Stimulated activated CD4-positive, alpha-beta T cell treated with anti-CD3 and anti-CD28 coated beads, TNF-alpha, amount 100 ng/mL, for 48 hours (primary cell): ENCODE results near the gene KCTD10.

Experiments used
- DNase-seq, 3 donors: peaks; one replicate each; pipeline ENCODE4 v3.0.0-alpha.2; 2020; ENCODE audit warnings: low read depth in 3 of 3

Gene KCTD10

GRCh38 chr12:109494348-109494881 lies 17.3 kb upstream of the KCTD10 start:
- DNase-seq, result no peak

DNA sequence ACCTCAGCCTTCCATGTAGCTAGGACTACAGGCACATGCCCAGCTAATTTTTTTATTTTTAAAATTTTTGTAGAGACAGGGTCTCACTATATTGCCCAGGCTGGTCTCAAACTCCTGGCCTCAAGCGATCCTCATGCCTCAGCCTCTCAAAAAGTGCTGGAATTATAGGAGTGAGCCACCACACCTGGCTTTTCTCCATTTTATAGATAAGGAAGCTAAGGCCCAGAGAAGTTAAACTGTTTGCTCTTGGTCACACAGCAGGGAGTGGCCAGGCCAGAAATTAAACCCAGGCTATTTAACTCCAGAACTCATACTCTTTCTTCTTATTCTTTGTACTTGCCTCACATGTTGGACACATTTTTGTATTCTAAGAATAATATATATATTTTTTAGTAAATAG lies 16.8 kb upstream of the KCTD10 start:
- DNase-seq, result no peak

GRCh38 chr12:109493090-109493489 lies 16.0 kb upstream of the KCTD10 start:
- no peak for DNase-seq

DNA sequence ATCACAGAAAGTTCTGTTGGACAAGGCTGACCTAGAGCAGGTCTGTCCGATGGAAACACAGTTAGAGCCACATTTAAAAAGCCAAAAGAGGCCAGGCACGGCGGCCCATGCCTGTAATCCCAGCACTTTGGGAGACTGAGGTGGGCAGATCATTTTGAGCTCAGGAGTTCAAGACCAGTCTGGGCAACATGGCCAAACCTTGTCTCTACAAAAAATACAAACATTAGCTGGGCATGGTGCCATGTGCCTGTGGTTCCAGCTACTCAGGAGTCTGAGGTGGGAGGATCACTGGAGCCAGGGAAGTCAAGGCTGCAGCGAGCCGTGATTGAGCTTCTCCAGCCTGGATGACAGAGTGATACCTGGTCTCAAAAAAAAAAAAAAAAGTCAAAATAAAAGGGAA lies 15.3 kb upstream of the KCTD10 start:
- no peak for DNase-seq

DNA sequence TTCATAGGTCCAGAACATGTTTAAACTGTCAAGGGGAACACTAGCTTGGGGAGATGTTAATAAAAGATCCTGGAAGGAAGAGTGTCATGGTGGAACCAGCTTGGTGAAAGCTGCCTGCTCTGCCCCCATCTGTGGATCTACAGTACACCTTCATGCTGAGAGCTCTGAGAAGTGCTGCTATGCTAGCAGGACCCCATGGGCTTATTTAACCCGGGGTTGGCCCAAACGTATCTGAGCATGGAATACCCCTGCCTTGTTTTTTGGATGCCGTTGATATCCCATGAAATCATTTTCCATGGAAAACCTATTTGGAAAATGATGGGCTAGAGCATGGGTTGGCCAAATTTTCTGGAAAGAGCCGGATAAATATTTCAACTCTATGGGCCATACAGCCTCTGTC lies 14.6 kb upstream of the KCTD10 start:
- DNase-seq, result no peak

- DNase-seq, result no peak
These were observed 13.0 kb upstream of the KCTD10 start for GRCh38 chr12:109489955-109490565.

- no peak for DNase-seq
These were observed 12.2 kb upstream of the KCTD10 start for GRCh38 chr12:109489016-109489954.

- DNase-seq, result no peak
These were observed 11.1 kb upstream of the KCTD10 start for GRCh38 chr12:109488051-109488665.

DNA sequence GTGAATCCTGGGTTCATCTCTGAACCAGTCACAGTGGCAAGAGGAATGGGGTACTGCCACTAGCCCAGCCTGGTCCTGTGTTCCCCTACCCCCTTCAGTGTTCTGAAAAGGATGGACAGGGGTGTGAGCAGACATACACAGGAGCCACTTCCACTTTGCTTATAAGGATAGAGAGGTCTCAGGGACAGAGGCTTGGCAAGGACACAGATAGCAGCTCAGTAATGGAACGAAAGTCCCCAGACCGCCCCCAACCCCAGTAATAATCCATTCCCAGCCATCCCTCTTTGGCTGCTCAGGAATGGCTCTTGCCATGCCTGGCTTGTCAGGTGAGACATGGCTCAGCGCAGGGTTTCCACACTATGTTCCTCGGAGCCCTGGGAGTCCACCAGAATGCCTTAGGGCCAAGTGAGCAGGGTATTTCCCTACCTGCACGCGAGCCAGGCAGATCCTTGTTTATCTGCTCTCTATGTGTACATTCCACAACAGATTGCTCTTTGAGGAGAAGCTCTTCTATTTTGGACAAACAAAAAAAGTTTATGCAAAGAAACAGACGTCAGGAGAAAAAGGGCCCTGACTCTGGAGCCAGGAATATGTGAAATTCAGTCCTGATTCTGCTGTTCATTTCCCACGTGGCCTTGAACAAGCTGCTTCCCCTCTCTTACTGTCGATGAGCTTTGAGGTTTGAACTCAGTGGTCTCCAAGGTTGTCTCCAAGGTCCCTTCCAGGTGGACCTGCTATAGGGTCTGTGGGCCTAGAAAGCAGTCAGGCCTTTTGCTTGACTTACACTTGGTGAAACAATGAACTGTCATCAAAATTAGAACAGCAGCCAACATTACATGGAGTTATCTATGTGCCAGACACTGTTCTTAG lies 10.3 kb upstream of the KCTD10 start:
- DNase-seq, result no peak

DNA sequence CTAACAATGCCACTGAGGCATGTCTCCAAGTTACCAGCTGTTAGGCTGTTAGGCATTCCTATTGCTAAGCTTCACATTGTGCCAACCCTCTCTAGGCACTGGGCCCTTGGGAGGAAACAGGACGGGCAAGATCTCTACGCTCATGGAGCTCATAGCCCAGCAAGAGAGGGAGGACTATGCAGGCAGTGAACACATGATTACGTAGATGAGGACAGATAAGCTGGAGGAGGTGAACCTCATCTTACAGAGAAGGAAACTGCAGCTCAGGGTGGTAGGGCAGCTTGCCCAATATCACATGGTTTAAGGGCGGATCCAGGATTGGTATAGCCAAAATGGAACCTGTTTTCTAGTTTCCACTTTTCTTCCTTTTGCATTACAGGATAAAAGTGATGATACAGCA lies 8.1 kb upstream of the KCTD10 start:
- no peak for DNase-seq

GRCh38 chr12:109483346-109483745 lies 6.2 kb upstream of the KCTD10 start:
- no peak for DNase-seq

GRCh38 chr12:109482894-109483293 lies 5.8 kb upstream of the KCTD10 start:
- DNase-seq, result no peak

- no peak for DNase-seq
These were observed 5.4 kb upstream of the KCTD10 start for GRCh38 chr12:109482491-109482890.

DNA sequence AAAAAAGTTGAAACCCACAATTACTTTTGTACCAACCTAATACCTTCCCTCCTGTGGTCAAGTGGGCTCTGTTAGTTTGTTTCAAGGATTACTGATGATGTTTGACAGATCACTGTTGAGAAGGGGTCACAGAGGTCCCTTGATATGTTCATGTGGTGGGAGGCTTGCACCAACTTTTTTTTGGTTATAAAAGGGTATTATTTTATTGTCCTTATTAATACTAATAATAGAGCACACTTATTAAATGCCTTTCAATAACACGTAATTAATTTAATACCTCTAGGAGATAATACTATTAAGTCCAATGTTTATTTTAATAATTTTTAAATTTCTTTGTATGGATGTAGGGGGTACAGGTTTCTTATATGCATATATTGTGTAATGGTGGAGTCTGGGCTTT lies 4.8 kb upstream of the KCTD10 start:
- DNase-seq, result no peak

DNA sequence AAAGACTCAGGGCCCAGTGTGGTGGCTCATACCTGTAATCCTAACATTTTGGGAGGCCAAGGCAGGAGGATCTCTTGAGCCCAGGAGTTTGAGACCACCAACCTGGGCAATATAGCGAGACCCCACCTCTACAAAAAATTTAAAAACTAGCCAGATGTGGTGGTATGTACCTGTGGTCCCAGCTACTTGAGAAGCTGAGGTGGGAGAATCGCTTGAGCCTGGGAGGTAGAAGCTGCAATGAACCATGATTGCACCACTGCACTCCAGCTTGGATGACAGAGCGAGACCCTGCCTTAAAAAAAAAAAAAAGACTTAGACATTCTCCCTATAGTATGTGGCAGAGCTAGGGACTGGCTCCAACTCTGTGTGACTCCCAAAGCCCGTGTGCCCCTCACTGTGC lies 3.3 kb upstream of the KCTD10 start:
- DNase-seq, result no peak

- no peak for DNase-seq
These were observed 2.7 kb upstream of the KCTD10 start for GRCh38 chr12:109479761-109480160.

DNA sequence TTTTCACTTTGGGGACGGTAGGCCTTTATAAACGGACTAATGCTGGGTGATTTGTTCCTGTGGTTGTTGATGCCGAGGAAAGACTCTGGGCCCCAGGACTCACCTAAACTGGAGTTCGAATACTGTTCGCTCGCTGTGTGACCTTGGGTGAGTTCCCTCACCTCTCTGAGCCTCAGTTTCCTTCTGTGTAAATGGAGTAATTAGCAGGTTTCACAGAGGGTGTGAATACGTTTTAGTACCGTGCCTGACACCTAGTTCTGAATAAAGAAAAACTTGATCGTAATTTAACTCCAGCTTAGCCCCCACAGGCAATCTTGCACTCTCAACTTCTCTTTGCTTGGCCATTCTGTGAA lies 839 bp upstream of the KCTD10 start:
- DNase-seq, result no peak

DNA sequence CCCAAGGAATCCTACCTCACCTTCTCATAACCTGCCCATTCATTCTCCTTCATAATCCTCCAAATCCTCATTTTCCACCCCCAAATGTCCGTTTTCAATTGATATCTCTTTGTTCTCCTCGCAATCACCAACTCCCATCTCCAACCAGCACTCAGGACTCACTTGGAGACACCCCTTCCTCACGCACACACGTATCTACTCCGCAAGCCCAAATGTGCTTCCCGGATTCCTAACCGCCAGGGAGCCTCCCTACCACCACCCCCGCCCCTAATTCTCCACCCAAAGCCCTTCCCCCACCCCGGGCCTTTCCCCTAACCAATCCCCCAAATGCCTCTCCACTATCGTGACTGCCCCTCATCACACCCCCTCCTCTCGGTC lies 304 bp downstream of the KCTD10 start:
- DNase-seq, result no peak

- DNase-seq, result no peak
These were observed 900 bp downstream of the KCTD10 start for GRCh38 chr12:109475993-109476806.

DNA sequence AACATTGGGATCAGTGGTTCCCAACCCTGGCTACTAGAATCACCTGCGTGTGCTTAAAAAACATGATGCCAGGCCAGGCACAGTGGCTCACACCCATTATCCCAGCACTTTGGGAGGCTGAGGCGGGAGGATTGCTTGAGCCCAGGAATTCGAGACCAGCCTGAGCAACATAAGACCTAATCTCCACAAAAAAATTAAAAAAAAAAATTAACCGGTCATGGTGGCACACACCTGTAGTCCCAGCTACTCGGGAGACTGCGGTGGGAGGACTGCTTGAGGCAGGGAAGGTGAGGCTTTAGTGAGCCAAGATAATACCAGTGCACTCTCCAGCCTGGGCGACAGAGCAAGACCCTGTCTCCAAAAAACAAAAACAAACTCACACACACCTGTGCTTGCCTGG lies 2.0 kb downstream of the KCTD10 start:
- no peak for DNase-seq
